Heart right ventricle (tissue), 16 donors: Measurements from ENCODE around the gene NGEF. TPM values are rescaled to one million over a fixed set of nuclear protein-coding genes. Genes with fewer than 3 reads are reported as not detected.

Experiments used
- ATAC-seq, 8 donors: fragments of 200-7000 bp; cut with Tn5 transposase; one replicate each; pipeline ENCODE4 v1.9.1; 2020; ENCODE audit warnings: mild to moderate bottlenecking in 8 of 8, moderate library complexity in 8 of 8, moderate number of reproducible peaks in 1 of 8
- DNase-seq, 2 donors: peaks; one replicate each; pipeline ENCODE4 v3.0.0-alpha.2; 2020
- H3K27ac ChIP-seq, 10 donors: fragments of 200-600 bp; sonication (generic) in 2 of 10; one replicate each; pipeline versions ENCODE4 v1.5.0 to v1.8.0; 2020 to 2022; ENCODE audit warnings: mild to moderate bottlenecking in 3 of 10
- H3K27me3 ChIP-seq, 7 donors: fragments of 200-600 bp; one replicate each; pipeline ENCODE4 v1.8.0; 2021 to 2022; ENCODE audit warnings: mild to moderate bottlenecking in 2 of 7
- H3K36me3 ChIP-seq, 9 donors: fragments of 200-600 bp; sonication (generic) in 1 of 9; one replicate each; pipeline versions ENCODE4 v1.5.0 to v1.8.0; 2020 to 2022; ENCODE audit warnings: mild to moderate bottlenecking in 2 of 9
- H3K4me1 ChIP-seq, 9 donors: fragments of 200-600 bp; sonication (generic) in 1 of 9; one replicate each; pipeline versions ENCODE4 v1.5.0 to v1.8.0; 2020 to 2022; ENCODE audit warnings: mild to moderate bottlenecking in 4 of 9
- H3K4me3 ChIP-seq, 10 donors: fragments of 200-600 bp; sonication (generic) in 2 of 10; one replicate each; pipeline versions ENCODE4 v1.5.0 to v1.8.0; 2020 to 2022; ENCODE audit warnings: mild to moderate bottlenecking in 7 of 10, moderate library complexity in 2 of 10
- H3K9me3 ChIP-seq, 11 donors: fragments of 200-600 bp in 10 of 11; sonication (generic) in 2 of 11; one replicate each; pipeline versions ENCODE4 v1.5.0 to v1.8.0; 2013 to 2022; ENCODE audit warnings: mild to moderate bottlenecking in 2 of 11, control low read depth in 1 of 11, moderate library complexity in 1 of 11
- WGBS, 2 donors: extraction: QIAGEN DNeasy Blood & Tissue Kit; methylation state at CpG; one replicate each; pipeline ENCODE4 v1.1.7; 2013; ENCODE audit warnings: inconsistent platforms in 1 of 2; 5-methylcytosine and 5-hydroxymethylcytosine counted together
- intact Hi-C, 10 donors: fragments of 100-400 bp; cut with DNase I; formaldehyde crosslinking; loops; one replicate each; pipeline versions ENCODE4 v1.11.1 to v1.14.2; 2022
- polyA plus RNA-seq, 2 donors: library from polyadenylated mRNA; stranded (reverse); fragments of 200-250 nt; gene quantifications; one replicate each; pipeline ENCODE4 v1.2.3, GENCODE V29; 2013
- total RNA-seq, 10 donors: library from RNA; stranded (reverse); fragmentation: NEBNext Ultra II Directional in 3 of 10; extraction: Animal tissue kit (Norgen Biotek cat#: 25700) in 3 of 10; gene quantifications; one replicate each; pipeline versions ENCODE4 v1.2.1 to v1.2.4, GENCODE V29; 2021 to 2023
- TF ChIP-seq, protein P1 (sequence below), 9 donors: fragments of 200-600 bp; sonication (generic) in 2 of 9; IDR thresholded peaks; one replicate each; pipeline versions ENCODE4 v1.5.0 to v1.8.0; 2021 to 2022; ENCODE audit warnings: antibody characterized with exemption in 9 of 9, mild to moderate bottlenecking in 5 of 9, moderate library complexity in 1 of 9
- donor health status: Arrhythmogenic right ventricular cardiomyopathy.
- donor health status: ischemic (EF 13 %, LVEDD 7.1; RV severe dilation, severe dysfunction).
- donor health status: healthy with polysubstance abuse.
- donor health status: DM: no; HTN: yes; CAD: no.
- donor health status: DM: no; HTN: no; CAD: no.
- donor health status: ischemic (EF 25% LVEDD 6.9; RV normal size, moderate dysfunction).
- donor health status: ischemic (EF 25% LVEDD 5.7; RV mildly dilated, moderate dysfunction).
- donor health status: healthy.
- donor health status: DM: yes; HTN: yes; CAD: no.
- donor health status: Ischemic cardiomyopathy.
- donor health status: ischemic (EF 35%, LVEDD 5.7; RV mildly dilated, moderate dysfunction).
- donor health status: nonischemic (EF 11% LVEDD 7.7; RV severe dilation, severe dysfunction).
- donor health status: DM: yes; HTN: yes; CAD: no.
- donor health status: PGD.
- donor health status: ischemic (EF 29% LVEDD 5.4; RV normal size, mild dysfunction).
- donor health status: nonischemic (EF 23%, LVEDD 6.1; RV moderate dilation, normal function).

The NGEF gene
- total and polyA plus RNA-seq, 12 donors = 0.27 to 0.75 (median 0.54) TPM; not detected in 3

GRCh38 chr2:232982926-232983668, 30.0 kb downstream of the NGEF start:
- WGBS, 2 donors = 26 to 29% methylated on average over 15 of the region's 15 CpGs
- H3K4me1 ChIP-seq = no peaks in the 10 kb centered on the region
- H3K27me3 ChIP-seq = peaks cover 0 to 70% (median 31%) of the 10 kb centered on the region in 7 donors
- peaks cover 0 to 7% (median 0%) of the 10 kb centered on the region in 11 donors for H3K9me3 ChIP-seq
- intact Hi-C loops = no loop called here
- ATAC-seq = no peak
- TF ChIP-seq, protein P1, sequence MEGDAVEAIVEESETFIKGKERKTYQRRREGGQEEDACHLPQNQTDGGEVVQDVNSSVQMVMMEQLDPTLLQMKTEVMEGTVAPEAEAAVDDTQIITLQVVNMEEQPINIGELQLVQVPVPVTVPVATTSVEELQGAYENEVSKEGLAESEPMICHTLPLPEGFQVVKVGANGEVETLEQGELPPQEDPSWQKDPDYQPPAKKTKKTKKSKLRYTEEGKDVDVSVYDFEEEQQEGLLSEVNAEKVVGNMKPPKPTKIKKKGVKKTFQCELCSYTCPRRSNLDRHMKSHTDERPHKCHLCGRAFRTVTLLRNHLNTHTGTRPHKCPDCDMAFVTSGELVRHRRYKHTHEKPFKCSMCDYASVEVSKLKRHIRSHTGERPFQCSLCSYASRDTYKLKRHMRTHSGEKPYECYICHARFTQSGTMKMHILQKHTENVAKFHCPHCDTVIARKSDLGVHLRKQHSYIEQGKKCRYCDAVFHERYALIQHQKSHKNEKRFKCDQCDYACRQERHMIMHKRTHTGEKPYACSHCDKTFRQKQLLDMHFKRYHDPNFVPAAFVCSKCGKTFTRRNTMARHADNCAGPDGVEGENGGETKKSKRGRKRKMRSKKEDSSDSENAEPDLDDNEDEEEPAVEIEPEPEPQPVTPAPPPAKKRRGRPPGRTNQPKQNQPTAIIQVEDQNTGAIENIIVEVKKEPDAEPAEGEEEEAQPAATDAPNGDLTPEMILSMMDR (IDR thresholded peaks at IDR 0.05) = no peak
- no peaks in the 10 kb centered on the region for H3K36me3 ChIP-seq
- no peak overlapping the region for H3K4me3 ChIP-seq
- DNase-seq = no peak
- H3K27ac ChIP-seq = no peak overlapping the region

- H3K9me3 ChIP-seq = peaks cover 0 to 7% (median 0%) of the 10 kb centered on the region in 11 donors
- no peaks in the 10 kb centered on the region for H3K4me1 ChIP-seq
- DNase-seq (no peak), ATAC-seq (no peak)
- 77 to 81% methylated on average over 5 of the region's 5 CpGs for WGBS, 2 donors
- H3K4me3 ChIP-seq = no peak overlapping the region
- no peak overlapping the region for H3K27ac ChIP-seq
- TF ChIP-seq, protein P1 (IDR thresholded peaks at IDR 0.05) = no peak
- H3K36me3 ChIP-seq = no peaks in the 10 kb centered on the region
- intact Hi-C loops = no loop called here
- peaks cover 0 to 73% (median 31%) of the 10 kb centered on the region in 7 donors for H3K27me3 ChIP-seq
Observed at GRCh38 chr2:232981767-232982360, 31.2 kb downstream of the NGEF start.

DNA sequence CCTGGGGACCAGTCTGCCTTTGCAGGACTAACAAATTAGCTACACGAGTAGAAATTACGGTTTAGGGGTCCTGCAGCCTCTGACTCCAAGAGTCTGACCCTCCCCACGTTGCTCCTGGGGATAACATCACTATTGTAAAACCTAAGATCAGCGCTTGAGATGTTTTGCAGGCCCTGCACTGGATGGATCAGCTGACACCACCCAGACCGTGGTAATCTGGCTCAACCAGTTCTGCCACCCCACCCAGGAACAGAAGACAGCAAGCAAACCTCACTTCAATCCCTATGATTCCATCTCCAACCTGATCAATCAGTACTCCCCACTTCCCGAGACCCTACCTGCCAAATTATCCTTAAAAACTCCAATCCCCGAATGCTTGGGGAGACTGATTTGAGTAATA, 31.7 kb downstream of the NGEF start:
- intact Hi-C loops = no loop called here
- H3K9me3 ChIP-seq = peaks cover 0 to 5% (median 0%) of the 10 kb centered on the region in 11 donors
- no peak for DNase-seq
- no peaks in the 10 kb centered on the region for H3K36me3 ChIP-seq
- H3K27ac ChIP-seq = no peak overlapping the region
- no peak overlapping the region for H3K4me3 ChIP-seq
- H3K27me3 ChIP-seq = peaks cover 0 to 68% (median 31%) of the 10 kb centered on the region in 7 donors
- TF ChIP-seq, protein P1 (IDR thresholded peaks at IDR 0.05) = no peak
- 60 to 65% methylated on average over 7 of the region's 7 CpGs for WGBS, 2 donors
- no peaks in the 10 kb centered on the region for H3K4me1 ChIP-seq
- no peak for ATAC-seq

DNA sequence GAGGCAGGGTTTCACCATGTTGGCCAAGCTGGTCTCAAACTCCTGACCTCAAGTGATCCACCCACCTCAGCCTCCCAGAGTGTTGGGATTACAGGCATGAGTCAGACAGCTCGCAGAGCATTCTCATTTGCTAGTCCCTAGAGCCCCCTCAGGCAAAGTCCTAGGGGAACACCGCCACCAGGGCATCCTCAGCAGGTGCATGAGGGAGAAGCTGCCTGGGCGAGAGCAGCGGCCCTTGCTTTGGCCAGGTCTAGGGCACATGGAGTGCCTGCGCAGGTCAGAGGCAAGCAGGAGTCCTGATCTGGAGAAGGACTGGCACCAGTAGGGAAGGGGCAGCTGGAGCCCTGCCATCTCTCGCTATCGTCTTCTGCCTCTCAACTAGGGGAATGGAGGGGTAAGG, 32.4 kb downstream of the NGEF start:
- TF ChIP-seq, protein P1 (IDR thresholded peaks at IDR 0.05) = no peak
- WGBS, 2 donors = 80 to 88% methylated on average over 7 of the region's 7 CpGs
- DNase-seq = no peak
- H3K27ac ChIP-seq = no peak overlapping the region
- no peak for ATAC-seq
- H3K36me3 ChIP-seq = no peaks in the 10 kb centered on the region
- intact Hi-C loops = no loop called here
- H3K4me3 ChIP-seq = no peak overlapping the region
- no peaks in the 10 kb centered on the region for H3K4me1 ChIP-seq
- no peaks in the 10 kb centered on the region for H3K9me3 ChIP-seq
- H3K27me3 ChIP-seq = peaks cover 0 to 63% (median 25%) of the 10 kb centered on the region in 7 donors
